CD4-positive, alpha-beta T cell treated with Interleukin-6 at 100 ng/mL for 8 hours (primary cell): ENCODE measurements around the gene ANO2.

ENCODE experiments used
- DNase-seq: peaks from one replicate; pipeline ENCODE4 v3.0.0-alpha.2; 2020; ENCODE audit warnings: mixed read lengths, low spot score

ANO2 gene

DNA sequence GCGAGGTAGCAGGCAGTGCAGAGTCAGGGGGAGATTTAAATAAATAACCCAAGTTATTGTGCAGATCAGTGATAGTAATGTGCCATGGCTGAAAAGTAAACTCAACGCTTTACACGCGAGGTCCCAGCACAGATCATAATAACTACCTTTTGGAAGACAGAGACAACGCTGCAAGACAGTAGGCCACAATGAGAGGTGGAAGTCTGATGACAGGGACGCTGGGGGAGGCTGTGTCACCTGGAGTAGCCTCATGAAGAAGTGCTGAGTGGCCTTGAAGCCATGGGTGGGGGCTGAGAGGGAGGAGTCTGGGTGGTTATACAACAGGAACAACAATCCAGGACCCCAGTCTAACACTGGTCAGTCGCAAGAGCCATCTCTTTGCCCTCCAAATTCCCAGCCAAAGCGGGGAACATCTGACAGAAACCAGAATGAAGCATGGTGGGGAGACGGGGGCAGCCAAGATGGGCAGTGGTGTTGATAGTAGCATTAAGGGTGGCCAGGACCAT, 28.2 kb downstream of the ANO2 start:
- DNase-seq, result no peak

- DNase-seq, result no peak
These were observed 29.5 kb downstream of the ANO2 start for GRCh38 chr12:5915511-5915910.

- DNase-seq, result no peak
These were observed 30.5 kb downstream of the ANO2 start for GRCh38 chr12:5914387-5915149.

DNA sequence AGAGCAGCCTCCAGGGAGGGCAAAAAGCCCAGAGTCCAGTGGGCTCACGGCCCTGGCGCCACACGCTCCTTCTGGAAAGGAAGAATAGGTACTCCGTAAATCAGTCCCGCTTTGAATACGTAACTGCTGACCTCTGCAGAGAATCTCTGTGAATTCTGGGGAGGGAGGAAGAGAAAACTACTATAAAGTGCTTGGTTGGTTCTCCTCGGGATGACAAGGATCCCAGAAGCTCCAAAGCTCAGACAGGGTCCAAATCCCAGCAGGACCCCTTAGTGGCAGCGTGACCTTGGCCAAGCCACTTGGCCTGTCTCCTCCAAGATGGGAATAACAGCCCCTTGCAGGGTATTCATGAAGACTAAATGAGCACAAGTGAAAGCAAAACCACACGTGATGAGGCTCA, 31.7 kb downstream of the ANO2 start:
- no peak for DNase-seq

DNA sequence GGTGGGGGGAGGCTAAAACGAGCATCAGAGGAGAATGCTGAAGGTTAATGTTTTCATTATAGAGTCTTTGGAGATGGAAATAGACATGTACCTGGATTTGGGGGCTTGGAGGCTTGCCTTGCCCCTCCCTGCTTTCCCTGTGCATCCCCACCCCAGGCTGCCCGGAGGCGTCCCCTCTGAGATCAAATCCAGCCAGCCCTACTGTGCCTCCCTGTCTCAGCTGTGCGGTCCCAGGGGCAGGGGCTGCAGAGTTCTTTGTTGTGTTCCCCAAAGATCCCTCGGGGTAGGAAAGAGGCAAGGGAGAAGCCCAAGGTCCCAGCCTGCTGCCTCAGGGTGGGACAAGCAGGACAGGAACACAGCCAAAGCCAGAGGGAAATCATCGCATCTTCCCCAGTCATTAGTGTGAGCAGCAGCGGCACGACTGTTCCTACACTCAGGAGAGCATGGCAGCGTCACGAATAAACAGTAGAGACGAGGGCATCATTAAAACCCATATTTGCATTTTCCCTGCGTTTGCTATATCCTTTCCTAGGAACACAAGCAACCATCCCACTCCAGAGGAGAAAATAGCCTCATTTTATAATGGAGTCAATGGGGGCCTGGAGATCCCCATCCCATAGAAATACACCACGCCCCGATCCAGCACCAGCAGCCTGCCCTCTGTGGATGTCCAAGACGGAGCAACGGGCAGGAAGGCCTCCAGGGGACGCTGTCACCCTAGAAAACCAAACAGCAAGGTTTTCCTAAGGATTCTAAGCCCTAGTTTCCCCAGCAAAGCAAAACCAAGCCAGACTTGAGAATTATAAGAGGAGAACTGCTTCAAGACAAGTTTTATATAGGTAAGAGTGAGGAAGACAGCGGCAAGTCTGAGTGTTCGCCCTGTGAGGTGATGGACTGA, 32.4 kb downstream of the ANO2 start:
- no peak for DNase-seq

DNA sequence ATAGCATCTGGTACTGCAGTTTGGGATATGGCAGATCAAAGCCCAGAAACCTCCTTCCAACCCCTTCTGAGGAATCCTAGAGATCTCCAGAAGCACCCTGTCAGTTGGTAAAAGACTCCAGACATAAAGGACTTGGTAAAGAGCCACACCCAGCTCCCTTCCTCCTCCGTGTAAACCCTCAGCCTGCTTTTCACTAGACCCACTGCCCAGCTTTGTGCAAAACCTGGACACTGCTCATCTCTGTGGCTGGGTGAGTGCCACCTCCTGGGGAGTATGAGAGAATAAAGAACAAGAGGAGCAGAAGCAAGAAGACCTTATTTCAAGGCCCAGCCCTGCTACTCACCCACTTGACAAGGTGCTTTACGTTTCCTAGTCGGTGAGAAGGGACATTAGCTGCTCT, 33.0 kb downstream of the ANO2 start:
- no peak for DNase-seq

GRCh38 chr12:5910790-5911548, 34.1 kb downstream of the ANO2 start:
- no peak for DNase-seq

DNA sequence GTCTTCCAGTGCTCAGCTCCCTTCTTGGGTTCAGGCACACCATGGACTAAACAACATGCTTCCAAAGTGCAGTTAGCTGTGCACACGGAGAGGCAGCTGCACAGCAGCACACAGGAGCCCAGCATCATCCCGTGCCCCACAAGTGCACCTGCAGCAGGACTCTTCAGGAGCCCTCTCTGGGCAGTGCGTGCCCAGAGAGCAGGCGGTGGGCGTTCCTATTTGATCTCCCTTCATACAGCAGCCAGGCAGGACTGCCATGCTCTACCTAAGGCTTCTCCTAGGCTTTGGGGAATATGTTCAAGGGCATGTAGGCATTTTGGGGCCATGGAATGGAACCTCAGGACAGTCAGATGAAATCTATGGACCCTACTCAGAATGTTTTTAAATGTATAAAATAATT, 35.5 kb downstream of the ANO2 start:
- no peak for DNase-seq

GRCh38 chr12:5908251-5908650, 36.8 kb downstream of the ANO2 start:
- DNase-seq, result no peak

GRCh38 chr12:5907807-5908206, 37.3 kb downstream of the ANO2 start:
- DNase-seq, result no peak

DNA sequence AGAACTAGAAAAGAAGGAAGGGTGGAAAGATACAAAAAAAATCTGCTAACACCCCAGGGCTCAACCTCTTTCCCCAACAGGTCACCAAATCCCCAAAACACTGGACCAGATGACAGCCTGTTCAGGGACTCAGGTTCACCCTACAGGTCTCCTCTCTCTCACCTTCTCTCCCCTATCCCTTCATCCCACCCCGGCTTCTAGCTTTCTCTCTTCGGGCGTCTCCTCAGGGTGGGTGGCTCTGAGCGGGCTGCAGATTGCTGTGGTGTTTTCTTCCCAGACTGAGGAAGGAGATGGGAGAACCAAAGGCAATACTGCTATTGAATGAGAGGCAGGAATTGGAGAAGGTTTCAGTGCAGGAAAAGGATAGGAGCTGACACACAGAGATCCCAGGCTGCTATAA, 39.3 kb downstream of the ANO2 start:
- no peak for DNase-seq

DNA sequence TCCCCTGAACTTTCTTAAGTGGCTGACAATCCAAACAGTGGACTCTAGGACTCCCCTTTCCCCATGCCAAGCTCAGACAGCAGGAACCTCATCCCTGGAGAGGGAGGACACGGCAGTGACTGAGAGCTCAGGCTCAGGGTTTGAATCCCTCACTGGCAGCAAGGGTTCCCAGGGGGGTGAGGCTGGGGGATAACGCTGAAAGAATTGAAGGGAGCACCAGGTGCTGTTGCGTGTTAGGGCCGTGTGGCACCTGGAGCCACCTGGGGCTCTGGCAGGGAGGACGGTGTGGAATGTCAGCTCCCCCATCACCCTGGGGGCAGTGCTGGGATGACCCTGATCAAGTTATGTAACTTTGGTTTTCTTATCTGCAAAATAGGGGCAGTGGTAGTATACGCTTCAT, 40.1 kb downstream of the ANO2 start:
- DNase-seq, result no peak

GRCh38 chr12:5904441-5904840, 40.6 kb downstream of the ANO2 start:
- no peak for DNase-seq

DNA sequence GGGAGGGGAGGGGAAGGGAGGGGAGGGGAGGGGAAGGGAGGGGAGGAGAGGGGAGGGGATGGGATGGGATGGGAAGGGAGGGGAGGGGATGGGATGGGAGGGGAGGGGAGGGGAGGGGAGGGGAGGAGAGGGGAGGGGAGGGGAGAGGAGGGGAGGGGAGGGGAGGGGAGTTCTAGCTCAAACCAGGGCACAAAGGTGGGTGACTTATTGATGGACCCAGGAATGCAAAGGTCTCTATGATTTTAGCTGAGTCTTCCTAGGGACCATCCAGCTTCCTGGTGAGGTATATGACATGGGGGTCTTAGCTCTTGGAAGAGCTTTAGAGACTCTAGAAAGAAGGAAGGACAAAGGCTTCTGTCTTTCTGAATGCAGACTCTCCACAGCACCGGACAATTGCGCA, 42.3 kb downstream of the ANO2 start:
- no peak for DNase-seq

DNA sequence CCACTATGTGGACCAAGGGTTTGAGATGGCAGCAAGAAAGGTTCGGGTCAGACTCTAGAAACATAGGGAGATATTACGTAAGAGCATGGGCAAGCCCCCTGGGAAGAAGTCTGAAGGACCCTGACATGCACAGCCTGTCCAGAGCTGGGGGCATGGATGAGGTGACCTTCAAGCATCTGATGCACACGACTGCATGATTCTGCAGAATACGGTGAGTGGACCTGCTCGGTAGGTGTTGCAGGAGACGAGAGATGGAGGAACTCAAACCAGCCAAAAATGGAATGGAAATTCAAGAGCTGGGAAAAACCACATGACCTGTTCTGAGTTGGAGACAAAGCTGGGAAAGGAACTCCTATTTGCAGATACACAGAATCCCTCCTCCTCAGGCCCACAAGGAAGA, 43.6 kb downstream of the ANO2 start:
- no peak for DNase-seq

DNA sequence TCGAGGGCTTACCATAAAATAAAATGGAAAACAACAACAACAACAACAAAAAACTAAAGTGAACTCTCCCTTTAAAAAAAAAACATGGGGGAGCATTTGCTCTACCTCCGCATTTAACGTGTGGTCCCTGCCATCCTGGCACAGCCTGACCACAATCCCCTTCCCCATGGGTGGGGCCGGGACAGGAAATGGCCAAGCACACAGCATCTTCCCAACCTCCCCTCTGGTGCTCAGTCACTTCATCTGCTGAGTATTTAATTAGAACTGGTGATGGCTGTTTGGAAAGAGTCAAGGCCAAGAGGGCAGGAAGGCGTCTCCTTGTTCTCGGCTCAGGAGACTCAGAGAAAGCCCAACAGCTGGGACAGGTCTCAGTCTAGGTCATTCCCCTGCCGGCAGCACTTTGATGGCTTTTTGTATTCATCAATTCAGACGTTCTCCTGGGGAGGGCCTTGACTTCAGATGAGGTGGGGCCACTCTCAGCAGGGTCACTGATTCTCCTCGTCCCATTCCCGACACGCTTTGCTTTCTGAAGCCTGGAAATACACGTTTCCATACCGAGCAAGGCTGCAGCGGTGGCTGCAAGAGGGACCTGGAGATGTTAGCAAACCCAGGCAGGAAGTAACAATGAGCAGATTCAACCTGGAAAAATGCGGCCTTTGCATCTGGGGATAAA, 44.4 kb downstream of the ANO2 start:
- DNase-seq, result no peak

GRCh38 chr12:5900076-5900475, 45.0 kb downstream of the ANO2 start:
- no peak for DNase-seq

DNA sequence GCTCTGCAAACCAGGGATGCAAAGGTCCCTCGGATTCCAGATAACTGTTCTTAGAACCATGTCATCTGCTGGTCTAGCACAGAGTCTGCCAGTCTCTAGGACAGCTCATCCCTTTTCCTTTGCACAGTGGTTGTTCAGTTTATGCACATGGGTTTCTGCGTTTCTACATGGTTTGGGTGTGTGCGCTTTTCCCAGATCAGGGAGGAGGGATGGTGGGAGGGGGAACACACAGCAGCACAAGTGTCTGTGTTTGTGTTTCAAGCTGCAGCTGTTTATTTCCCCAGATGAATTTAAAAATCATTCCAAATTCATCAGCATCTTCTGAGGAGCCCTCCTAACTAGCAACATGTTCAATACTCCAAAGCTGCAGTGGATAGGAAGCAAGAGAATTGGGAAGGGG, 45.4 kb downstream of the ANO2 start:
- DNase-seq, result no peak

GRCh38 chr12:5898874-5899273, 46.2 kb downstream of the ANO2 start:
- DNase-seq, result no peak

GRCh38 chr12:5889381-5890047, 55.5 kb downstream of the ANO2 start:
- DNase-seq, result no peak

- no peak for DNase-seq
These were observed 56.2 kb downstream of the ANO2 start for GRCh38 chr12:5888816-5889315.
